A549 (cell line): ENCODE data around the gene CXCR3. TPM values are rescaled to one million over a fixed set of nuclear protein-coding genes. Genes with fewer than 3 reads are reported as not detected.

Experiments used
- ATAC-seq, 2 experiments: fragments of 200-7000 bp in 1 of 2; fragments of >200 bp in 1 of 2; cut with Nextera tagmentation in 1 of 2; cut with Tn5 transposase in 1 of 2; 3 replicates each; pipeline versions ENCODE4 v1.8.0 to v1.9.1; 2018 to 2020; ENCODE audit warnings: mild to moderate bottlenecking in 1 of 2, moderate library complexity in 1 of 2
- CTCF ChIA-PET: fragments of 300-600 bp; sonication (Branson Sonifier 250); formaldehyde crosslinking; extraction: SDS; loops from one replicate; lab custom pipeline; 2021; ENCODE audit warnings: antibody characterized with exemption, inconsistent platforms; lab: Yijun Ruan, JAX
- POLR2A ChIA-PET: fragments of 350-600 bp; formaldehyde crosslinking; extraction: SDS; loops from one replicate; lab custom pipeline; 2021; ENCODE audit warnings: antibody characterized with exemption, inconsistent platforms; lab: Yijun Ruan, JAX
- DNase-seq, 2 experiments: peaks; one replicate each; pipeline versions ENCODE4 v3.0.0 to v3.0.0-alpha.2; 2011 to 2016; ENCODE audit warnings: low read depth in 1 of 2, low spot score in 1 of 2
- FAIRE-seq: peaks from 2 replicates; lab custom pipeline; 2011; peaks lifted over from hg19 to GRCh38; lab: Jason Lieb, UNC
- H3K27ac ChIP-seq, 2 experiments: fragments of >200 bp; sonication (Bioruptor Twin); formaldehyde crosslinking; 3 replicates each; pipeline ENCODE4 v1.5.1; 2016 to 2017
- H3K4me1 ChIP-seq: fragments of >200 bp; sonication (Bioruptor Twin); formaldehyde crosslinking; 3 replicates; pipeline ENCODE4 v1.6.1; 2016
- H3K4me2 ChIP-seq: fragments of >200 bp; sonication (Bioruptor Twin); formaldehyde crosslinking; 3 replicates; pipeline ENCODE4 v1.6.1; 2016
- H3K4me3 ChIP-seq: fragments of >200 bp; sonication (Bioruptor Twin); formaldehyde crosslinking; 3 replicates; pipeline ENCODE4 v1.5.1; 2016
- H3K9me3 ChIP-seq: fragments of >200 bp; sonication (Bioruptor Twin); formaldehyde crosslinking; 3 replicates; pipeline ENCODE4 v1.6.1; 2016
- CBX8 ChIP-seq: fragments of 200-600 bp; sonication (generic); IDR thresholded peaks from 2 replicates; pipeline ENCODE4 v1.6.1; 2016
- EHMT2 ChIP-seq: fragments of 200-600 bp; sonication (generic); IDR thresholded peaks from 2 replicates; pipeline ENCODE4 v1.6.1; 2016; ENCODE audit warnings: antibody characterized with exemption, low read depth, mild to moderate bottlenecking, moderate library complexity
- ESRRA ChIP-seq: fragments of 150-350 bp; IDR thresholded peaks from 2 replicates; pipeline ENCODE4 v1.6.1; 2014; ENCODE audit warnings: mild to moderate bottlenecking, low read length, borderline replicate concordance
- FOSB ChIP-seq: fragments of 250-450 bp; sonication (Bioruptor Pico); IDR thresholded peaks from 2 replicates; pipeline ENCODE4 v1.5.0; 2020; ENCODE audit warnings: mild to moderate bottlenecking, moderate library complexity
- FOSL2 ChIP-seq, 2 experiments: fragments of 450-650 bp in 1 of 2; fragments of >200 bp in 1 of 2; sonication (Bioruptor Twin) in 1 of 2; formaldehyde crosslinking; IDR thresholded peaks; 2 replicates each; pipeline versions ENCODE4 v1.5.0 to v1.6.1; 2016 to 2020; ENCODE audit warnings: mild to moderate bottlenecking in 1 of 2, moderate library complexity in 1 of 2
- GATA3 ChIP-seq: IDR thresholded peaks from 2 replicates; pipeline ENCODE4 v1.6.1; 2012; ENCODE audit warnings: borderline replicate concordance
- HEYL ChIP-seq: fragments of 250-450 bp; sonication (Bioruptor Pico); IDR thresholded peaks from 2 replicates; pipeline ENCODE4 v1.8.0; 2021; ENCODE audit warnings: mild to moderate bottlenecking, moderate library complexity
- HOXA7 ChIP-seq: fragments of 250-450 bp; sonication (Bioruptor Pico); IDR thresholded peaks from 2 replicates; pipeline ENCODE4 v1.5.0; 2020; ENCODE audit warnings: mild to moderate bottlenecking, moderate library complexity
- JUN ChIP-seq, 2 experiments: fragments of >200 bp; sonication (Bioruptor Twin); formaldehyde crosslinking; IDR thresholded peaks; 2 replicates in 1 of 2; 3 replicates in 1 of 2; pipeline ENCODE4 v1.6.1; 2016 to 2017
- KDM5A ChIP-seq: fragments of 200-600 bp; sonication (generic); IDR thresholded peaks from 2 replicates; pipeline ENCODE4 v1.6.1; 2016; ENCODE audit warnings: antibody characterized with exemption, mild to moderate bottlenecking
- MAFK ChIP-seq: fragments of 450-650 bp; IDR thresholded peaks from 2 replicates; pipeline ENCODE4 v1.6.1; 2014; ENCODE audit not compliant: partially characterized antibody
- MYC ChIP-seq: IDR thresholded peaks from 2 replicates; pipeline ENCODE4 v1.6.1; 2012; ENCODE audit warnings: mild to moderate bottlenecking, inconsistent platforms, low read length, improper control_type of control experiment, borderline replicate concordance
- NR3C1 ChIP-seq: fragments of >200 bp; sonication (Bioruptor Twin); formaldehyde crosslinking; IDR thresholded peaks from 3 replicates; pipeline ENCODE4 v1.6.1; 2017
- PBX3 ChIP-seq: IDR thresholded peaks from 2 replicates; pipeline ENCODE4 v1.6.1; 2012
- PHF8 ChIP-seq: fragments of 200-600 bp; sonication (generic); IDR thresholded peaks from 2 replicates; pipeline ENCODE4 v1.6.1; 2016; ENCODE audit warnings: low read depth, mild to moderate bottlenecking, antibody characterized with exemption, moderate library complexity, borderline replicate concordance
- POLR2AphosphoS2 ChIP-seq: conservative IDR thresholded peaks from 2 replicates; pipeline ENCODE4 v1.6.1; 2012; ENCODE audit warnings: low read length, improper control_type of control experiment, inconsistent platforms
- RARB ChIP-seq: fragments of 250-450 bp; sonication (Bioruptor Pico); IDR thresholded peaks from 2 replicates; pipeline ENCODE4 v1.8.0; 2021; ENCODE audit warnings: mild to moderate bottlenecking, moderate library complexity
- RFX5 ChIP-seq: fragments of 450-650 bp; IDR thresholded peaks from 2 replicates; pipeline ENCODE4 v1.7.1; 2014; ENCODE audit warnings: antibody characterized with exemption, mild to moderate bottlenecking, moderate library complexity
- RNF2 ChIP-seq: fragments of 200-600 bp; sonication (generic); IDR thresholded peaks from 2 replicates; pipeline ENCODE4 v1.6.1; 2016; ENCODE audit warnings: low read depth, mild to moderate bottlenecking, antibody characterized with exemption, moderate library complexity, borderline replicate concordance
- SREBF2 ChIP-seq: fragments of 450-650 bp; IDR thresholded peaks from 2 replicates; pipeline ENCODE4 v1.6.1; 2014; ENCODE audit warnings: mild to moderate bottlenecking, moderate library complexity
- TP53 ChIP-seq: fragments of 250-450 bp; sonication (Bioruptor Pico); IDR thresholded peaks from 2 replicates; pipeline ENCODE4 v1.5.0; 2021; ENCODE audit warnings: mild to moderate bottlenecking, moderate library complexity
- ZC3H11A ChIP-seq: fragments of 450-650 bp; IDR thresholded peaks from 2 replicates; pipeline ENCODE4 v1.6.1; 2014; ENCODE audit warnings: antibody characterized with exemption, mild to moderate bottlenecking
- ZNF302 ChIP-seq: fragments of 250-450 bp; sonication (Bioruptor Pico); IDR thresholded peaks from 2 replicates; pipeline ENCODE4 v1.9.0; 2021; ENCODE audit warnings: inconsistent platforms, mild to moderate bottlenecking, moderate library complexity
- ZSCAN20 ChIP-seq: fragments of 250-450 bp; sonication (Bioruptor Pico); IDR thresholded peaks from 2 replicates; pipeline ENCODE4 v1.8.0; 2022; ENCODE audit warnings: mild to moderate bottlenecking, moderate library complexity
- WGBS: methylation state at CpG from one replicate; pipeline ENCODE4 v1.1.6; 2017; ENCODE audit errors: missing lambda C conversion rate; 5-methylcytosine and 5-hydroxymethylcytosine counted together
- polyA plus RNA-seq, 4 experiments: library from polyadenylated mRNA; depleted of rRNA in 3 of 4; stranded (reverse); fragments of >200 nt; fragmentation: RNase III in 1 of 4; extraction: RNeasy Plus Mini Kit Qiagen cat#74134 plus additional on column Dnase treatment in 1 of 4; gene quantifications; 2 replicates in 3 of 4; 3 replicates in 1 of 4; pipeline ENCODE4 v1.2.3, GENCODE V29; 2011 to 2017
- TF ChIP-seq, protein P1 (sequence below): fragments of 250-450 bp; sonication (Bioruptor Pico); IDR thresholded peaks from 2 replicates; pipeline ENCODE4 v1.5.0; 2021; ENCODE audit warnings: mild to moderate bottlenecking, moderate library complexity, borderline replicate concordance
- TF ChIP-seq, protein P2 (sequence below): fragments of 150-350 bp; IDR thresholded peaks from 2 replicates; pipeline ENCODE4 v1.6.1; 2014; ENCODE audit warnings: low read depth, mild to moderate bottlenecking, low read length
- TF ChIP-seq, protein P3 (sequence below): fragments of 200-600 bp; sonication (generic); IDR thresholded peaks from 2 replicates; pipeline ENCODE4 v1.6.1; 2016; ENCODE audit warnings: antibody characterized with exemption, mild to moderate bottlenecking, moderate library complexity

CXCR3 gene
- polyA plus RNA-seq, 2 of the 4 experiments (the other 2 are of a cell fraction), result not detected

DNA sequence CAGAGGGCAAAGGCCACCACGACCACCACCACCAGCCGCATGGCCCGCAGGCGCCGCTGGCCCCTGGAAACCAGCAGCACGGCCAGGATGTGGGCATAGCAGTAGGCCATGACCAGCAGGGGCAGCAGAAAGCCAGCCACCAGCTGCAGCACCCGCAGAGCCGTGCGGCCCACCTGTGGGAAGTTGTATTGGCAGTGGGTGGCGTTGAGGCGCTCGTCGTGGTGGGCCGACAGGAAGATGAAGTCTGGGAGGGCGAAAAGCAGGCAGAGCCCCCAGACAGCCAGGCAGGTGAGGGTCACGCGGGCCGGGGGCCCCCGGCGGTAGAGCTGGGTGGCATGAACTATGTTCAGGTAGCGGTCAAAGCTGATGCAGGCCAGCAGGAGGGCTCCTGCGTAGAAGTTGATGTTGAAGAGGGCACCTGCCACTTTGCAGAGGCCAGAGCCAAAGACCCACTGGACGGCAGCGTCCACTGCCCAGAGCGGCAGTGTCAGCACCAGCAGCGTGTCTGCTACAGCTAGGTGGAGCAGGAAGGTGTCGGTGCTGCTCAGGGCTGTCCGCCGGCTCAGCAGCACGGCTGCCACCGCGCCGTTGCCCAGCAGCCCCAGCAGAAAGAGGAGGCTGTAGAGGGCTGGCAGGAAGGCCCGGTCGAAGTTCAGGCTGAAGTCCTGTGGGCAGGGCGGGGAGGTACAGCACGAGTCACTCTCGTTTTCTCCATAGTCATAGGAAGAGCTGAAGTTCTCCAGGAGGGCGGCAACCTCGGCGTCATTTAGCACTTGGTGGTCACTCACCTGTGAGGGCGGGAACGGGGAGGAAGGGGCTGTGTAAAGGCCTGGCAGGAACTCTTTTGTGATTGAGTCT lies 1.4 kb downstream of the CXCR3 start:
- FAIRE-seq, result no peak
- Histone ChIP-seq H3K4me2 (no peak overlapping the region), H3K27ac (no peak overlapping the region), H3K4me1 (no peaks in the 10 kb centered on the region), H3K9me3 (no peaks in the 10 kb centered on the region)
- WGBS, result 96% methylated on average over 21 of the region's 43 CpGs
- ATAC-seq, result peak; percentile 60 to 62; a peak in 5 of 6 replicates
- CTCF ChIA-PET, result no interaction called here
- POLR2A ChIA-PET, result no interaction called here
- DNase-seq, result no peak
- TF ChIP-seq, protein P1, sequence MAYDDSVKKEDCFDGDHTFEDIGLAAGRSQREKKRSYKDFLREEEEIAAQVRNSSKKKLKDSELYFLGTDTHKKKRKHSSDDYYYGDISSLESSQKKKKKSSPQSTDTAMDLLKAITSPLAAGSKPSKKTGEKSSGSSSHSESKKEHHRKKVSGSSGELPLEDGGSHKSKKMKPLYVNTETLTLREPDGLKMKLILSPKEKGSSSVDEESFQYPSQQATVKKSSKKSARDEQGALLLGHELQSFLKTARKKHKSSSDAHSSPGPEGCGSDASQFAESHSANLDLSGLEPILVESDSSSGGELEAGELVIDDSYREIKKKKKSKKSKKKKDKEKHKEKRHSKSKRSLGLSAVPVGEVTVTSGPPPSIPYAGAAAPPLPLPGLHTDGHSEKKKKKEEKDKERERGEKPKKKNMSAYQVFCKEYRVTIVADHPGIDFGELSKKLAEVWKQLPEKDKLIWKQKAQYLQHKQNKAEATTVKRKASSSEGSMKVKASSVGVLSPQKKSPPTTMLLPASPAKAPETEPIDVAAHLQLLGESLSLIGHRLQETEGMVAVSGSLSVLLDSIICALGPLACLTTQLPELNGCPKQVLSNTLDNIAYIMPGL (CRISPR knock-in tag), result no peak
- TF ChIP-seq MAFK (no peak), ZSCAN20 (CRISPR knock-in tag) (no peak), PHF8 (no peak), FOSB (CRISPR knock-in tag) (no peak), CBX8 (no peak), SREBF2 (no peak), HOXA7 (CRISPR knock-in tag) (no peak), PBX3 (no peak), ZC3H11A (no peak), EHMT2 (no peak), GATA3 (no peak), MYC (no peak), RFX5 (no peak), TP53 (CRISPR knock-in tag) (no peak), ESRRA (no peak), POLR2AphosphoS2 (no peak)
- TF ChIP-seq, all 56 proteins: peak for 0
- no peak overlapping the region for H3K4me3 ChIP-seq

GRCh38 chrX:71615954-71616353 lies 2.4 kb downstream of the CXCR3 start:
- CTCF ChIA-PET, result no interaction called here
- ATAC-seq (no peak), DNase-seq (no peak), FAIRE-seq (no peak)
- Histone ChIP-seq H3K27ac (no peak overlapping the region), H3K9me3 (no peaks in the 10 kb centered on the region), H3K4me1 (no peaks in the 10 kb centered on the region), H3K4me2 (no peak overlapping the region), H3K4me3 (no peak overlapping the region)
- TF ChIP-seq FOSL2 (IDR thresholded peaks at IDR 0.05) (no peak), FOSL2 (CRISPR knock-in tag; IDR thresholded peaks at IDR 0.05) (no peak), ESRRA (no peak), HEYL (no peak)
- 87% methylated on average over 9 of the region's 10 CpGs for WGBS
- POLR2A ChIA-PET, result no interaction called here

GRCh38 chrX:71615056-71615455 lies 3.3 kb downstream of the CXCR3 start:
- Histone ChIP-seq H3K4me3 (no peak overlapping the region), H3K4me1 (no peaks in the 10 kb centered on the region), H3K27ac (no peak overlapping the region), H3K9me3 (no peaks in the 10 kb centered on the region), H3K4me2 (no peak overlapping the region)
- 98% methylated on average over 4 of the region's 4 CpGs for WGBS
- ChIA-PET POLR2A (no interaction called here), CTCF (no interaction called here)
- DNase-seq (no peak), FAIRE-seq (no peak), ATAC-seq (no peak)
- TF ChIP-seq, protein P2, sequence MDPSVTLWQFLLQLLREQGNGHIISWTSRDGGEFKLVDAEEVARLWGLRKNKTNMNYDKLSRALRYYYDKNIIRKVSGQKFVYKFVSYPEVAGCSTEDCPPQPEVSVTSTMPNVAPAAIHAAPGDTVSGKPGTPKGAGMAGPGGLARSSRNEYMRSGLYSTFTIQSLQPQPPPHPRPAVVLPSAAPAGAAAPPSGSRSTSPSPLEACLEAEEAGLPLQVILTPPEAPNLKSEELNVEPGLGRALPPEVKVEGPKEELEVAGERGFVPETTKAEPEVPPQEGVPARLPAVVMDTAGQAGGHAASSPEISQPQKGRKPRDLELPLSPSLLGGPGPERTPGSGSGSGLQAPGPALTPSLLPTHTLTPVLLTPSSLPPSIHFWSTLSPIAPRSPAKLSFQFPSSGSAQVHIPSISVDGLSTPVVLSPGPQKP, result no peak
- TF ChIP-seq NR3C1 (no peak), KDM5A (no peak), MAFK (no peak), JUN (IDR thresholded peaks at IDR 0.05) (no peak), RARB (no peak), RNF2 (no peak), ZNF302 (CRISPR knock-in tag) (no peak)
- TF ChIP-seq, protein P3, sequence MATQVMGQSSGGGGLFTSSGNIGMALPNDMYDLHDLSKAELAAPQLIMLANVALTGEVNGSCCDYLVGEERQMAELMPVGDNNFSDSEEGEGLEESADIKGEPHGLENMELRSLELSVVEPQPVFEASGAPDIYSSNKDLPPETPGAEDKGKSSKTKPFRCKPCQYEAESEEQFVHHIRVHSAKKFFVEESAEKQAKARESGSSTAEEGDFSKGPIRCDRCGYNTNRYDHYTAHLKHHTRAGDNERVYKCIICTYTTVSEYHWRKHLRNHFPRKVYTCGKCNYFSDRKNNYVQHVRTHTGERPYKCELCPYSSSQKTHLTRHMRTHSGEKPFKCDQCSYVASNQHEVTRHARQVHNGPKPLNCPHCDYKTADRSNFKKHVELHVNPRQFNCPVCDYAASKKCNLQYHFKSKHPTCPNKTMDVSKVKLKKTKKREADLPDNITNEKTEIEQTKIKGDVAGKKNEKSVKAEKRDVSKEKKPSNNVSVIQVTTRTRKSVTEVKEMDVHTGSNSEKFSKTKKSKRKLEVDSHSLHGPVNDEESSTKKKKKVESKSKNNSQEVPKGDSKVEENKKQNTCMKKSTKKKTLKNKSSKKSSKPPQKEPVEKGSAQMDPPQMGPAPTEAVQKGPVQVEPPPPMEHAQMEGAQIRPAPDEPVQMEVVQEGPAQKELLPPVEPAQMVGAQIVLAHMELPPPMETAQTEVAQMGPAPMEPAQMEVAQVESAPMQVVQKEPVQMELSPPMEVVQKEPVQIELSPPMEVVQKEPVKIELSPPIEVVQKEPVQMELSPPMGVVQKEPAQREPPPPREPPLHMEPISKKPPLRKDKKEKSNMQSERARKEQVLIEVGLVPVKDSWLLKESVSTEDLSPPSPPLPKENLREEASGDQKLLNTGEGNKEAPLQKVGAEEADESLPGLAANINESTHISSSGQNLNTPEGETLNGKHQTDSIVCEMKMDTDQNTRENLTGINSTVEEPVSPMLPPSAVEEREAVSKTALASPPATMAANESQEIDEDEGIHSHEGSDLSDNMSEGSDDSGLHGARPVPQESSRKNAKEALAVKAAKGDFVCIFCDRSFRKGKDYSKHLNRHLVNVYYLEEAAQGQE, result no peak
